T-helper 2 cell treated with Interferon-gamma antibody and Interleukin-4, amounts not matched to agents 100 ng/mL and 5 ng/mL, for 36 hours (primary cell): ENCODE data around the gene SOX14. TPM values are rescaled to one million over a fixed set of nuclear protein-coding genes. Genes with fewer than 3 reads are reported as not detected.

Source experiments
- total RNA-seq: library from RNA; stranded (reverse); gene quantifications from 2 replicates; pipeline ENCODE4 v1.2.3, GENCODE V29; 2022

The SOX14 gene
- total RNA-seq, 1 donor from 2014 or later = not detected

Other genes starting within 250 kb of the SOX14 start
- not detected in 2 replicates for gene CLDN18, start 245.8 kb downstream of the SOX14 start, total RNA-seq